Measurements from ENCODE around the gene SHLD2.
"Not testable (repeated sequence)": the region's sequence is repeated elsewhere in the genome, so short reads cannot be mapped to it uniquely, and the experiment has no call there.

SHLD2 gene

DNA sequence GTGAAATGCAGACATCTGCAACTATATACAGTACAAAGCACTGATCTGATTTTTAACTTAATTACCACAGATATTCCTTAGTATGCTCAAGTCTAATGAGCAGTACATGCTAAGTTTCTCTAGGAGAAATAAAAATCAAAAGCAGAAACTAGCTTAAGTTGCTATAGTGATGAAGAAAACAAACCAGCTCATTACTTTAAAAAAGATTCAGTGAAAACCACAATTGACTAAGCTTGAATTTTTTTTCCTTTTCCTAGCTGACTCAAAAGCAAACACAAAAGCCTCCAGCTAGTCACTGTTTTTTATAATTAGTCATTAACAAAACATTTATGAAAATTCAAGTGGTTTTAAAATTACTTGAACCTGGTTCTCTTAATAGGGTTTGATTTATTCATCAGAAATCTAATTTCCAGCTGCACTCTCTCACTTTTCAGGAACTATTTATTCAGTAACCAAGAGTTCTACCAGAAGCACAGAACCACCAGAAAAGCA lies 10.7 kb upstream of the SHLD2 start:
- DNase-seq, result peak; percentile 78

DNA sequence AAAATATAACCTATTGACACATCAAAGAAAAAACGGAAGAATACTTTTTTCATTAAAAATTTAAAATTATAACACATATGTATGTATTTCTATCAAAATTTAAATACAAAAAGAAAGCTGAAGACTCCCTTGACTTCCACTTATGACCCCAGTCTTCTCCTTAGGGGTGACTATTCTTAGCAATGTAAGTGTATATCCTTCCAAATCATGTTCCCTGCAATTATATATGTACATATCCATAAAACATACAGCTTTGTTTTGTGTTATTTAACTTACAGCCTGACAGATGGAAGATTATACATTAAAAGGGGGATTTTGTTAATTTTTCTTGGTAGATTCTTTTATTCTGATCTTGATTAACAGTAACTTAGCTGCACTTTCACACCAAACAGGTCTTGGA lies 9.5 kb upstream of the SHLD2 start:
- DNase-seq, result no peak

DNA sequence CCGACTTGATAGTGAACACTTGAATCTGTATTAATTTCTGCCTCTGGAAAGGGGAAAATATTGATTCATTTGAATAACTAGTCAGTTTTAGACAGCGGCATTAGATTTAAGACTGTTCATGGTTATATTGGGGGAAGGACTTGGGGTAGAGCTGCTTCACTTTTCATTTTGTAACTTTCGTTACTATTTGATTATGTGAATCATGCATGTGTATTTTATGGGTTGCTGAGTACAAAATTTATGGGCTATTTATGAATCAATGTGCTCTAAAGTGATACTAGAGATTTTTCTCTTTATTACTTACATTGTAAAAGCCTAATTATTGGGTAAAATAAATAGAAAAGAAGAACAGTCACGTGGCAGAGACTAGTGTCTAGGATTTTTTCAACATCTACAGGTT lies 5.3 kb upstream of the SHLD2 start:
- no peak for DNase-seq

- no peak for DNase-seq
These were observed 4.2 kb upstream of the SHLD2 start for GRCh38 chr10:87090779-87091178.

- peak; percentile 5 for DNase-seq
These were observed 2.6 kb upstream of the SHLD2 start for GRCh38 chr10:87092376-87092860.

DNA sequence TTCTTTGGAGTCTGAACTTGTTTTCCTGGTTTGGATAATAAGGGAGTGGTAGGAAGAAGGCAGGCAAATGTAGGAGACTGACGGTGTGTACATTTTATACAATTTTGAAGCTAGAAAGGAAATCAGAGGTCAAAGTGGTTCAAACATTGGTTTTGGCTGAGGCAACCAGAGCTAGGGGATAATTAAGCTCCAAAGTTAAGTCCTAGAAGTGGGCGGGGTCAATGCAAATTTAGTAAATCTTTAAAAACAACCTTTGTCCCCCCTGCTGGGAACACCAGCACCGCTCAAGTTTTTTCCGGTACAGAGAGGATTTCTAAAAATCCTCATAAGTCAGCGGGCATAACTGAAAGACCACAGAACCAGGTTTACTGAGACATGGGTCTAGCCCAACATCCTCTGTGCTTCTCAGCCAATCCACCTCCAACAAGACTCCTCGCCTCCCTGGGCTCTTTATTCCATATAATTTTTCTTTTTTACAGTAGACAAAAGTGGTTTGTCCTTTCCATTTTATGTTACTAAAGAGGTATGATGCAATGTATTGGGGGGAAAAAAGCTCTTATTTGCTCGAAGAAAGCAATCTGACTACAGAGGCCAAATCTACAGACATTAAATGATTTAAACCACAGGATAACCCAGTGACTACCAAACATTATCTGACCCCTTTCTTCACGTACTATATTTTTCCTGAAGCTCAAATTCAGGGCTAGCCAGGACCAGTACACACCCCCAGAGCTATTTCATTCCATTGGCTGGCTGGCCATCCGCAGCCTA lies 2.0 kb upstream of the SHLD2 start:
- DNase-seq, result peak; percentile 51

GRCh38 chr10:87093632-87094372 lies 1.2 kb upstream of the SHLD2 start:
- DNase-seq, result peak; percentile 51

DNA sequence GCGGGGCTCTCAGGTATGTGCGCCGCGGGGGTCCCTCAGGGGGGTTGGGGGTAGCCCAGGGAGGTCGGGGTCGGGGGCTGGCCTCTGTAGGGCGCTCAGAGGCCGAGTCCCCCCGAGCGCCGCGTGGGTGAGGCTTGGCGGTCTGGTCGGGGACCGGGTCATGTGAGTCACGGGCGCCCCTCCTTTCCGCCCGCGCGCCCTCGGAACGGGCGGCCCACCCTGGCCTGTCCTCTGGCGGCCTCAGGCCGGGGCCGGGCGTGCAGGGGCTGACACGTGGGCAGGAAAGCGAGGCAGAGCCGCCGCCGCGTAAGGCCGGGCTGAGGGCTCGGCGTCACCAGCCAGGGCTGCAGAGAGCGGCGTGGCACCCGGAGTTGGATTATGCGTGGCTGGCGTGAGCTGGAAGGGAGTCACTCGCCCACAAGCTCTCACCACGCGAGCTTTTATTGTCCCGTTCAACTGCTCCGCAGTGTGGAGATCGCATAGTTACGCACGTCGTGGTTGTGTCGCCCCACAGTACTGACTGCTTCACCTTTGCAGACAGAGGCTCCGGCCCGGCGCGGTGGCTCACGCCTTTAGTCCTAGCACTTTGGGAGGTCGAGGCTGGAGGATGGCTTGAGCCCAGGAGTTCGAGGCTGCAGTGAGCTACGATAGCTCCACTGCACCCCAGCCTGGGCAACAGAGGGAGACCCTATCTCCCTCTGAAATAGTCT lies 385 bp downstream of the SHLD2 start:
- peak; percentile 87 for DNase-seq

DNA sequence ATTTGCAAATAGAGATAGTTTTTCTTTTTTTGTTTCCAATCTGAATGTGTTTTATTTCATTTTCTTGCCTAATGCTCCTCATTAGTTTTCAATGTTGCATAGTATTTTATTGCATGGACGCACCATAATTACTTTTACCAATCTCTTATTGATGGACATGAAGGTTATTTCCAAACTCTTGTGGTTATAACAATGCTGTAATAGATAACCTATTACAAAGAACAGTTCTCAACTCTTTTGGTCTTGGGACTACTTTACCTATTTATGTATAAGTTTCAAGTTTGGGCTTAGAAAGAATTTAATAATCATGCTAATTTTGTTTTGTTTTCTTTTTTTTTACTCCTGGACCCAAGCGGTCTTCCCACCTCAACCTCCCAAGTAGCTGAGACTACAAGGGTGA lies 7.0 kb downstream of the SHLD2 start:
- DNase-seq, result no peak

DNA sequence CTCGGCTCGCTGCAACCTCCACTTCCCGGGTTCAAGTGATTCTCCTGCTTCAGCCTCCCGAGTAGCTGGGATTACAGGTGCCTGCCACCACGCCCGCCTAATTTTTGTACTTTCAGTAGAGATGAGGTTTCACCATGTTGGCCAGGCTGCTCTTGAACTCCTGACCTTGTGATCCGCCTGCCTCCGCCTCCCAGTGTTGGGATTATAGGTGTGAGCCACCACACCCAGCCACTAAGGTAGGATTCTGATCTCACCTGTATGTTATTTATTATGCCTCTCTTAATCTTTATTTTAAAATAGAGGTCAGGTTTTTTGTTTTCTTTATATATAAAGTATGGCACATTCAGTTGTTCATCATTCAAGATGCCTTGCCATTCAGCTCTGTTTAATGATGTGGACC lies 9.7 kb downstream of the SHLD2 start:
- not testable (repeated sequence) for DNase-seq

DNA sequence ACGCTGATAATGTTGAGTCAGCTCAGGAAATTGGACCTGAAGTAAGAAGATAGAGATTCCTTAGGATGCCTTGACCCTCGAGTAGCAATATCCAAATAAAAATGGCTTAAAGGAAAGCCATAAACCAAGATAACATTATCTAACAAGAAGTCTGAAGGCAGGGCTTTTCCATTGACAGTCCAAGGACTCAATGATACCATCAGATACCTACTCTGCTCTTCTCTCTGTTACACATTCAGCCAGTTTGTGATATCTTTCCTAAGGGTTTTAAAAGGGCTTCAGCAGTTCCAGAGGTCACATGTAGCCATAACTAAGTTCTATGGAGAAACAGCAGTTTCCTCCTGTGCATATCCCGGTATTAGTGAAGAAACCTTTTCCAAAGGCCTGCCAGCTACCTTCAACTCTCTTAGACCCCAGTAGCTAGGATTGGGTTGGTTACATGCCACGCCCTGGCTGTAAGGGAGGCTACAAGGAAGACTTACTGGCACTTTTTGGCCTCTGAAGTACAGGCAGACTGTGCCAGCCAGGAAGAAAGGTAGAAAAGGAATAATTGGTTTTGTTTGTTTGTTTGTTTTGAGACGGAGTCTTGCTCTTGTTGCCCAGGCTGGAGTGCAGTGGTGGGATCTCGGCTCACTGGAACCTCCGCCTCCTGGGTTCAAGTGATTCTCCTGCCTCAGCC lies 10.6 kb downstream of the SHLD2 start:
- DNase-seq, result no peak

DNA sequence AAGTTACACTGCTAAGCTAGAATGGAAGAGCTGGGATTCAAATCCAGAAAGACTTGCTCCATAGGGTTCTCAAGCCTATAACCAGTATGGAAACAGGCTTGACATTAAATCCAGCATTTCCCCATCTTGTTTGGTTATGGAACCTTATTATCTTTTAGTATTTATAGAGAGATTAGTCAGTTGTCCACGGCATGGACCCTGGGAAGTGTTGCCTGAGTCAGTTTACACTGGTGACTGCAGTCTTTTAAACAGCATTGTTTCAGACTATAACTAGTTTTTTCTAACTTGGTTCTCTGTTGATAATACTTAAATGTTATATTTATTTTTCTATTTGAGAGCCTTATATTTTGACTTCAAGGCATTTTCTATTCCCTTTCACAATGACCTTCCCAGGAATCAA lies 23.1 kb downstream of the SHLD2 start:
- DNase-seq, result not testable (repeated sequence)

GRCh38 chr10:87119029-87119428 lies 24.0 kb downstream of the SHLD2 start:
- not testable (repeated sequence) for DNase-seq

GRCh38 chr10:87123351-87123750 lies 28.3 kb downstream of the SHLD2 start:
- not testable (repeated sequence) for DNase-seq

DNA sequence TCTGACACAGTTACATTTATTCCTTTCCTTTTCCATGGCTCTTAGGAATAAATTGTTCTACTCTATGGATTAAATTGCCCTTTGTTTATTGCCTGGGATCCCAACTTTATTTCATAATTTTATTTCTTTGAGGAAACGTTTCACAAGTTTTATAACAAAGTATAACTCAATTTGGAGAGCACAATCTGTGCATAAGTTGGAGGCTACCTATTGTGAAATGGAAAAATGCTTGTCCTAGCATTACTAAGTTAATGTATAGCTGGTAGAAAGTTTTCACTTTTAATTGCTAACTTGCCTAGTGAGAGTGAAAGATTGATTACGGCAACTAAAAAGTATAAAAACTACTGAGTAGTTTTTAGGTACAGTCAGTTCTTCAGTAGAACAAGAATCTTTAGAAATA lies 32.0 kb downstream of the SHLD2 start:
- DNase-seq, result not testable (repeated sequence)

DNA sequence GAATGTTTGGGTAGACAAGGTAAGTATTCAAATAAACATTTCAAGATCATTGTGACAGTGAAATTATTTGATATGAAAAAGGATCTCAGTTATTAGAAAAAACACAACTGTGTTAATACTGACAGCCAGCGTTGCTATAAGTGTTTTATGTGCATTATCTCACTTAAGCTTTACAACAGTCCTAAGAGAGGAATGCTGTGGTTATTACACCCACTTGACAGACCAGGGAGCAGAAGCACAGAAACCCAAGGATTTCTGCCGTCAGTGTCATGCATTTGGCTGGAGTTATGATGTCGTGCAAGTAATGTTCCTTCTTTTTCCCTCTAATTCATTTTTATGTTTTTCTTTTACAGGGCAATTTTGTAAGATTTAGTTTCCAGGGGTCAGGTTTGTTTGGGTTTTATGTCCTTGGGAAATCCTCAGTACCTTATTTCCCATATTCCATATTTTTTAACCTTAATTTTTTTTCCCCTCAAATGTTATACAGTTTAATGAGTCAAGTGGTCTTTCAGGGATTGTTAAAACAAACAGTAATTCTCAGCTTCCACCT lies 32.7 kb downstream of the SHLD2 start:
- not testable (repeated sequence) for DNase-seq

GRCh38 chr10:87132176-87132575 lies 37.2 kb downstream of the SHLD2 start:
- peak; percentile 9 for DNase-seq

- DNase-seq, result not testable (repeated sequence)
These were observed 38.9 kb downstream of the SHLD2 start for GRCh38 chr10:87133936-87134335.

- DNase-seq, result not testable (repeated sequence)
These were observed 39.4 kb downstream of the SHLD2 start for GRCh38 chr10:87134440-87134839.

GRCh38 chr10:87137478-87137877 lies 42.5 kb downstream of the SHLD2 start:
- DNase-seq, result not testable (repeated sequence)

DNA sequence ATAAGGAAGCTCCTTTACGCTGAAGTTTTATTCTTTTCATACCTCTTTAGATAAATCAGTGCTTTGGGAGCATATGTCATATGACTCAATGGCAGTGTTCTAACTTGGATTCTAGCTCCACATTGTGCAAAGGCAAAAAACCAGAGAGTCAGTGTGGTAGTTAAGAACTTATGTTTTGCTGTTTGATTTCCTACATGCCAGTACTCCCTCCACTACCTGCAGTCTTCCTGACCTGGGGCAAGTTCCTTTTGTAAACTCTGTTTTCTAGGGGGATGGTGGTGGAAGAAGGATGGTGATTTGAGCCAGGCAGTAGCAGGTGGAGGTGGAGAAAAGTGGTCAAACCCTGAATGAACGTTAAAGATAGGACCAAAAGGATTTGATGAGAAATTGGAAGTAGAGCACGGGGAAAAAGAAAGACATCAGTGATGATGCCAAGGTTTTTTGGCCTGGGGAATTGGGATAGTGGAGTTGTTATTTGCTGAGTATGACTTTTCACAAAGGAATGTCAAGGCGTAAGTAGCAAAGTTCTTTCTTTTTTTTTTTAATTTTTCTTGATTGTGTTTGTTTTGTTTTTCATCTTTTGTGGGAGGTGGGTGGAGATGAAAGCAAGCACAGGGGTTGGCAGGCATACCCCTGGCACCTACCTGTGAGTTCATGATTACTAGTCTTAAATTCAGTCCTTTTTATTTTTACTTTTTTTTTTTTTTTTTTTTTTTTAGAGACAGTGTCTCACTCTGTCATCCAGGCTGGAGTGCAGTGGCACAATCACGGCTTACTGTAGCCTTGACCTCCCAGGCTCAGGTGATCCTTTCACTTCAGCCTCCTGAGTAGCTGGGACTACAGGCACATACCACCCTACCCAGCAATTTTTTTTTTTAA lies 47.5 kb downstream of the SHLD2 start:
- peak; percentile 52 for DNase-seq

- not testable (repeated sequence) for DNase-seq
These were observed 48.1 kb downstream of the SHLD2 start for GRCh38 chr10:87143109-87143418.
